Stimulated activated CD4-positive, alpha-beta T cell treated with anti-CD3 and anti-CD28 coated beads, Interleukin-1b, Interleukin-23, amount 100 ng/mL, for 48 hours (primary cell): ENCODE data around the gene ARHGAP18.
"Not testable (repeated sequence)": the region's sequence is repeated elsewhere in the genome, so short reads cannot be mapped to it uniquely, and the experiment has no call there.

Source experiments
- DNase-seq: peaks from one replicate; pipeline ENCODE4 v3.0.0-alpha.2; 2020

The ARHGAP18 gene

GRCh38 chr6:129607581-129608186 lies 102.3 kb downstream of the ARHGAP18 start:
- DNase-seq, result no peak

DNA sequence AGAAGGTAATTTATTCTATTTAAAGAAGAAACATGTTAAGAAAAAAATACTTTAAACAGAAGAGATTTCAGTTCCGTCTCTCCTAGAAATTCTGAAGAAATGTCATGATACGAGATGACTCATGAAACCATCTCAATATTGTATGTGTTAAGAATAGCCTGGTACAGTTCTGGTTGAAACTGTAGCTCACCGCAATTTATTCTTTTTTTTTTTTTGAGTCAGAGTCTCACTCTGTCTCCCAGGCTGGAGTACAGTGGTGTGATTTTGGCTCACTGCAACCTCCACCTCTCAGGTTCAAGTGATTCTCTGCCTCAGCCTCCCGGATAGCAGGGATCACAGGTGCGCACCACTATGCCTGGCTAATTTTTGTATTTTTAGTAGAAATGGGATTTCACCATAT lies 103.3 kb downstream of the ARHGAP18 start:
- peak; percentile 5 for DNase-seq

DNA sequence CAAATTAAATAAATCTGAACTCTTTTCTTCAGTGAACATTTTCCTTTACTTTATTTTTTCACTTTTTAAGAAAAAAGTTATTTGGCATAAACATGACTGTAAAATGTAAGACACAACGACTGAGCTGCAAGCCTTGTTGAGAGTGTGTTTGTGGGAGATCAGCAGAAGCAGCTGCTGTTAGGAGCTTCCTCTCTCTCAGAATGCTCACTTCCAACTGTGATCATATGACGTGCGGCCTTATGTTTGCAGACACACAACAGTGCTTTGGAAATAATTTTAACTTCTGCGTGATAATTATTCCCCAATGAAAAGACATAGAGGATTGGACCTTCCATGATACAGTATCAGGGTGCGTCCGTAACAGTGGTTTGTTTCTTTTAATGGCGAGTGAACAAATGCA lies 104.0 kb downstream of the ARHGAP18 start:
- DNase-seq, result no peak

GRCh38 chr6:129605095-129605494 lies 104.9 kb downstream of the ARHGAP18 start:
- DNase-seq, result no peak

DNA sequence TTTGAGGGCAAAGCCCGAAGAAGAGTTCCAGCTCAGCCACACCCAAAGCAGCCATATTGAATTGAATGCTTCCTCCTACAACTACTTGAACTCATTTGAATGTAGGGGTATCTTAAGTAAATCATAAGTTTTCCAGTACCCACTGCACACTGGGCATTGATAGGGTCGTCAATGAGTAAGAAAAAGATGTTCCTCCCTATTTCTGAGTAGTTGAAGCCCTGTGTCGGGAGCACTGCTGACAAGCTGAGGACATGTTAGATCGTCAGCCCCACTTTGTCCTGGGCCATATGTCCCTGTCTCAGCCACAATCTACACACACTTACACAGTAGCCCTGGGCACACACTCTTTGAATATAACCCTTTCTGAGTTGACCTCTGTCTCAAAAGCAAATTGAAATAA lies 105.7 kb downstream of the ARHGAP18 start:
- no peak for DNase-seq

- DNase-seq, result no peak
These were observed 106.2 kb downstream of the ARHGAP18 start for GRCh38 chr6:129603741-129604140.

GRCh38 chr6:129601323-129601722 lies 108.7 kb downstream of the ARHGAP18 start:
- no peak for DNase-seq

DNA sequence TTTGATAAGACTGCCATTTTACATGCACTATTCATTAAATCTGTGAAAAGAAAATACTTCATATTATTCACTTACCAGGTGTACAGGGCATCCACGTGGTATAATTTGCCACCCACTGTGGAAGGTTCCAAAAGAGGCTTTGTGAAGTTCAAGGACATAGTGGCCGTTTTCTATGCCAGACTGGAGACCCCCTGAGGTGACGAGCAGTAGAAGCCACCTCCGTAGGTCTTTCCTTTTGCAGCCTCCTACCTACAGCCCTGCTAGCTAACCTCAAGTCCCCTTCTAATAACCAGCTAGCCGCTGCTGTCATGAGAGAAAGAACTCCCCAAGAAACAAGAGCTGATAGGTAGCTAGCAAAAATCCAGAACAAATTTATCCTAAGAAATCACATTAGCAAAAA lies 110.5 kb downstream of the ARHGAP18 start:
- no peak for DNase-seq

DNA sequence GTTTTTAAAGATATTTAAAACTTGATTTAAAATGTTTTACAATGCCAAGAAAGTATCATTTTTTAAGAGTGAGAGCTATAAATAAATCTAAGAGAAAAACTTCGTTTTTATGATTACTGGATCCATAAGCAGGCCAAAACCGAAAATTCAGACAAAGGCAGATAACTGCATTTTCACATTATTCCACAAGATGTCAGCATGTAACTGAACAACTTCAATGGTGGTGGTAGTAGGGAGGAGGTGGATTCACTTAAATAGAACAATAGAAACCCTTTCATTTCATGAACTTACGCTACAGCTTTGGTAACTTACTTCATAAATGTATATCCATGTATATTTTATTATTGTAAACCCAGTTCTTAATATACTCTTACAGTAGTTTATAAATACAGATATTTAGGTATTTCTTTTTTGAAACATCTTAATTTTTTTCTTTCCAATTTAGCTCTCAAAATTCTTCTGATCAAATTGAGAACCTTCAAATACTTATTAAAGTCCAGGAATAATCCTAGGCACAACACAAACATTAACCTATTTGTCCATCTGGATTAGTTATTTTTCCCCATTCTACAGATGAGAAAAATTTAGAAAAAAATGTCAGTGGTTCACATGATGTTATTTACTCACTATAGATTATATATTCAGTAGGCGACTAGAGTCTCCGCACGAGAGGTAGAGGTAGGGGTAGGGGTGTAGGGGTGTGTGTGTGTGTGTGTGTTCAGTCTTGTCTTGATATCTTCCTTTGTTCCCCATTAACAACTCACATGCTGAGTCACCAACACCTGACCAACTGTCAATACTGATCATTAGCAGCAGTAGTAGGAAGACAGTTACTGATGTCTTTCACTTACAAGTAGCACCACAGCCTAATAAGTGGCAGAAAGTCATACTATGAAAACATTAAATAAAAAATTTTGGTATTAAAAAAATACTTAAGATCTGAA lies 111.5 kb downstream of the ARHGAP18 start:
- DNase-seq, result no peak

DNA sequence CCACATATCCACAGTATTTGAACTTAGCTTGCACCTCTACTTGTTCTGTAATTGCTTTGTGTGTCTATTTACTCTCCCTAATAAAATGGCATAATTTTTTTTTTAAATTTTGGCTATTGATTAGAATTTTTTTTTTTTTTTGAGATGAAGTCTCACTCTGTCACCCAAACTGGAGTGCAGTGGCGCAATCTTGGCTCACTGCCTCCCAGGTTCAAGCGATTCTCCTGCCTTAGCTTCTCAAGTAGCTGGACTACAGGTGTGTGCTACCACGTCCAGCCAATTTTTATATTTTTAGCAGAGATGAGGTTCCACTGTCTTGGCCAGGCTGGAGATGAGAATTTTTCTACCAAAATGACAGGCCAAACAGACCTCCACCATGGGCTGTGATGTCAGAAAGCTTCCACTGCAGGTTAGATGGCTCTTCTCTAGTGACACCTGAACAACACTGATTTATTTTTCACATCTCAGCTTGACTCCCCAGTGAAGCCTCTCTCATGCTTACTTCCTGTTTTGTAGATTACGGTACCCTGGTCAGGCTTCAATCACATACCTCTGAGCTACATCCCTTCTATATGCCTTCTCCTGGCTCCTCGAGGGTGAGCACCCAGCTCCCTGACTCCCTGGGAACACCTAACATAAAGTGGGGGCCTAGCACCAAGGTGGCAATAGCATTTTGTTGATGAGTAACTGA lies 112.8 kb downstream of the ARHGAP18 start:
- DNase-seq, result no peak

DNA sequence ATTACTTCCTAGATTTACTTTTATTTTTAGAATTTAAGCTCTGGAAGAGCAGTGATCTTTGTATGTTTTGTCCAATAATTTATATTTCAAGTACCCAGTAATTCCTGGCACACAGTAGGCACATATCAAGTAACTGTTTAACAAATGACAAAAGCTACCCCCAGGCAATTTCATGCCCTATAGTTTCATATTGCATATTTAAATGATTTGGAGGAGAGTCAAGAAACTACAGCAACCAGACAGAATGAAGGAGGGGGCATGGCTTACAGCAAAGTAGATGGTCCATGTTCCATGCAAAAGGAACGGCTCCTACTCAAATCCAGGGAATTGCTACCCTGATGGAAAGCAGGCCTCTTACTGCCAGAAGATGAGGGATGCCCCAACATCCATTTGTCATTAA lies 113.5 kb downstream of the ARHGAP18 start:
- no peak for DNase-seq

DNA sequence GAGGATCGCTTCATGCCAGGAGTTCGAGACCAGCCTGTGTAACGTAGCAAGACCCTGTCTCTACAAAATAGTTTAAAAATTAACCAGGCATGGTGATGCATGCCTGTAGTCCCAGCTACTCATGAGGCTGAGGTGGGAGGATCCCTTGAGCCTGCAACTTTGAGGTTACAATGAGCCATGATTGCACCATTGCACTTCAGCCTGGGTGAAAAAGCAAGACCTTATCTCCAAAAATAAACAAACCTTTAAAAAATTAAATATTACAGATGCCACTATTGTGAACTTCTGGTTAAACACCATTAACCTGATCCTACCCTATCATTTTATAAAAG lies 116.8 kb downstream of the ARHGAP18 start:
- DNase-seq, result no peak

- DNase-seq, result peak; percentile 44
These were observed 117.3 kb downstream of the ARHGAP18 start for GRCh38 chr6:129592516-129593232.

- DNase-seq, result no peak
These were observed 119.5 kb downstream of the ARHGAP18 start for GRCh38 chr6:129590408-129591022.

GRCh38 chr6:129586815-129587214 lies 123.2 kb downstream of the ARHGAP18 start:
- no peak for DNase-seq

DNA sequence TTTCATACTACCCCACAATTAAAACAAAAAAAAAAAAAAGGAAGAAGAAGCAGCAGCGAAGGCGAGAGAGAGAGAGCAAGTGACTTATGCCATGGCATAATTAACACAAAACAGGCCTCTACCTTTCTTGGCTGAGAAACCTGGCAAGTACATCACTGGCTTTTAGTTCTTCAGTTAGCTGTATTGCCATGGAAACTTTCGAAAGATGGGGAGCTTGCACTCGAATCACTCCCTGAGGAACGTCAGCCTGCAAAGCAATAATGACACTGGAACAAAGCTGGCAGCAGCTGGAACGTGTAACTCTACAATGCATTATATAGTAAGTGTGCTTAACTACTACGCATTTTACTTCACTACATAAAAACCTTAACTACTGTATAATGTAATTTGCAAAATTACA lies 126.1 kb downstream of the ARHGAP18 start:
- DNase-seq, result no peak

GRCh38 chr6:129578315-129578714 lies 131.7 kb downstream of the ARHGAP18 start:
- no peak for DNase-seq

DNA sequence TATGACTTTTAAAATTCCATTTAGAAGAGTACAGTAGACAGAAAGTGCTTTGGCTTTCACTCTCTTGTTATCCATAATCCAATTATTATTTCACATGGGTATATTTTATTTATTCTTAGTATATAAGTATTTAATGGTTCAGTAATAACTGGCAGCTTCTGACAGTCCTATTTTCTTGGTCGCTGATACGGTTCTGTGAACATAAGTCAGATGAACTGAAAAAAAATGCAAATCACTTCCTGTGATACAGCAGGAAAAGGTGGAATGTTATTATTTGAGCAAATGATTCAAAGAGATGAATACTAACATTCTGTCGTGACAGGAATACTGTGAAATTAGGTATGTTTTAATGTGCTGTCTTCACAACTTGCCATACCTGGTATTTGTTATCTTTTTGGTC lies 132.3 kb downstream of the ARHGAP18 start:
- no peak for DNase-seq

DNA sequence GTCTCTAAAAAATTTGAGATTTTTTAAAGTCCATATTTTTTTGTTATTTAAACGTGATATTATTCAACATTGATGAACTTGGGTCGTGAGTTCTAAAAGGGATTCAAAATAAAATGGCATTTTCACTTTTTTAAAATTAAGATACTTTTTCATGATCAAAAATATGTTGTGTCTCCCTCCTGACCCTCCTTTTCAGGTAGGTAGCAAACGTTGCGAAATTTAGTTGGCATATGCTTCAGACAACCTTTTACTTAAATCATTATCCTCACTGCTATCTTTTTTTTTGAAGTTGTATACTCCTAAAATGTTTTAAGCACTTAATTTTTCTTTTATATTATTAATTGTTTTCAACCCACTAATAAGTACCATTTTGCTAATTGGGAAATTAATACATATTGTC lies 133.5 kb downstream of the ARHGAP18 start:
- no peak for DNase-seq

DNA sequence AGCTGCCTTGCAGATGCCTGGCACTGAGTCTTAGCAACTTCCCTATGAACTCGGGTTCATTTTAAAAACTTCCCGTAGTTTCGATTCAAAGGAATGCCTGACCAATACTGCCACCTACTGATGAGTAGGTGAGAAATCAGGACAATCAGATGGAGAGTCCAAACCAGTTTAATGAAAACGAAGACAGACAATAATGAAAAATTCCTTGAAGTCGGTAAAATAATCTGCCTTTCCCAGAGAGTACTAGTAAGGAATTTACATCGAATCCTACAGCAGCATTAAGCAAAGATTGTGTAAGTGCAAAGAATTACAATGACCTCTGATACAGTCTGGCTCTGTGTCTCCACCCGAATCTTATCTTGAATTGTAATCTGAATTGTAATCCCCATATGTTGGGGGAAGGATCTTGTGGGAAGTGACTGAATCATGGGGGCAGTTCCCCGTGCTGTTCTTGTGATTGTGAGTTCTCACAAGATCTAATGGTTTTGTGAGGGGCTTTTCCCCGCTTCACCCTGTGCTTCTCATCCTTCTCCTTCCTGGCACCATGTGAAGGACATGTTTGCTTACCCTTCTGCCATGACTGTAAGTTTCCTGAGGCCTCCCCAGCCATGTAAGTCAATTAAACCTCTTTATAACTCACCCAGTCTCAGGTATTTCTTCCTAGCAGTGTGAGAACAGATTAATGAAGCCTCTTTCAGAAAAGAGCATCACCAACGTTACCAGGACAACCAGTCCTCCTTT lies 134.4 kb downstream of the ARHGAP18 start:
- no peak for DNase-seq

- not testable (repeated sequence) for DNase-seq
These were observed 135.4 kb downstream of the ARHGAP18 start for GRCh38 chr6:129574605-129575004.

- DNase-seq, result not testable (repeated sequence)
These were observed 139.0 kb downstream of the ARHGAP18 start for GRCh38 chr6:129570929-129571328.
